Calu3 (cell line): Measurements from ENCODE around the gene FXN. TPM values are rescaled to one million over a fixed set of nuclear protein-coding genes. Genes with fewer than 3 reads are reported as not detected.

Experiments
- BruUV-seq: library from RNA; stranded (reverse); fragments of 400-500 nt; replicated peaks from 2 replicates; lab custom pipeline; 2021; lab: Mats Ljungman, UMichigan
- CTCF ChIA-PET: fragments of 300-600 bp; sonication (Branson Sonifier 250); formaldehyde crosslinking; loops from one replicate; lab custom pipeline; 2022; ENCODE audit warnings: antibody characterized with exemption; lab: Charles Lee
- DNase-seq: peaks from one replicate; pipeline ENCODE4 v3.0.0; 2022
- H3K27ac Mint-ChIP-seq: one replicate; pipeline ENCODE4 v1.8.0; 2022; ENCODE audit warnings: mixed read lengths; ENCODE audit not compliant: unreplicated experiment
- H3K27me3 Mint-ChIP-seq: one replicate; pipeline ENCODE4 v1.8.0; 2022; ENCODE audit warnings: mixed read lengths; ENCODE audit not compliant: unreplicated experiment
- H3K36me3 Mint-ChIP-seq: one replicate; pipeline ENCODE4 v1.8.0; 2022; ENCODE audit warnings: mild to moderate bottlenecking, moderate library complexity, mixed read lengths; ENCODE audit not compliant: insufficient read depth, unreplicated experiment
- H3K4me1 Mint-ChIP-seq: one replicate; pipeline ENCODE4 v1.8.0; 2022; ENCODE audit warnings: mild to moderate bottlenecking, low read depth, mixed read lengths; ENCODE audit not compliant: unreplicated experiment
- H3K4me3 Mint-ChIP-seq: one replicate; pipeline ENCODE4 v1.8.0; 2022; ENCODE audit warnings: mild to moderate bottlenecking, low read depth, moderate library complexity, mixed read lengths; ENCODE audit not compliant: unreplicated experiment
- H3K9me3 Mint-ChIP-seq: one replicate; pipeline ENCODE4 v1.8.0; 2022; ENCODE audit warnings: low read depth, mixed read lengths; ENCODE audit not compliant: unreplicated experiment
- CTCF ChIP-seq: fragments of 200-600 bp; IDR thresholded peaks from one replicate; pipeline ENCODE4 v1.8.0; 2022; ENCODE audit warnings: antibody characterized with exemption; ENCODE audit not compliant: unreplicated experiment
- intact Hi-C: fragments of 100-400 bp; cut with micrococcal nuclease; formaldehyde crosslinking; loops from one replicate; pipeline ENCODE4 v1.10.0; 2022; ENCODE audit not compliant: unreplicated experiment
- total RNA-seq: library from RNA; stranded (reverse); gene quantifications from 2 replicates; pipeline ENCODE4 v1.2.3, GENCODE V29; 2022

The FXN gene
- total RNA-seq, 1 experiment from 2014 or later = 12.9 TPM

- Mint-ChIP-seq H3K27me3 (no peaks in the 10 kb centered on the region), H3K4me3 (no peak overlapping the region), H3K36me3 (peaks cover 1% of the 10 kb centered on the region), H3K9me3 (no peaks in the 10 kb centered on the region), H3K27ac (no peak overlapping the region), H3K4me1 (peaks cover 39% of the 10 kb centered on the region)
- intact Hi-C loops = no loop called here
- CTCF ChIA-PET = no interaction called here
- no peak for TF ChIP-seq CTCF
- no peak for DNase-seq
- BruUV-seq = no TSS peak
Observed at GRCh38 chr9:69086769-69087168, 51.2 kb downstream of the FXN start.

- BruUV-seq = no TSS peak
- no peak for DNase-seq
- Mint-ChIP-seq H3K27ac (no peak overlapping the region), H3K4me3 (peak overlapping the region; percentile 35), H3K36me3 (peaks cover 5% of the 10 kb centered on the region), H3K27me3 (no peaks in the 10 kb centered on the region), H3K4me1 (peaks cover 58% of the 10 kb centered on the region), H3K9me3 (no peaks in the 10 kb centered on the region)
- intact Hi-C loops = no loop called here
- no peak for TF ChIP-seq CTCF
- CTCF ChIA-PET = no interaction called here
Observed at GRCh38 chr9:69089082-69089481, 53.5 kb downstream of the FXN start.

- intact Hi-C loops = no loop called here
- H3K36me3 Mint-ChIP-seq = peaks cover 5% of the 10 kb centered on the region
- H3K27me3 Mint-ChIP-seq = no peaks in the 10 kb centered on the region
- no peak for TF ChIP-seq CTCF
- no peaks in the 10 kb centered on the region for H3K9me3 Mint-ChIP-seq
- H3K4me3 Mint-ChIP-seq = peak overlapping the region; percentile 35
- peak overlapping the region; percentile 77 for H3K27ac Mint-ChIP-seq
- no TSS peak for BruUV-seq
- H3K4me1 Mint-ChIP-seq = peaks cover 62% of the 10 kb centered on the region
- DNase-seq = no peak
- CTCF ChIA-PET = interaction anchor here (1.0 kb wide), 1 partner anchor 16 kb away, joined by 4 read pairs; no protein-coding TSS in a partner anchor
Observed at GRCh38 chr9:69089491-69089890, 53.9 kb downstream of the FXN start.

- BruUV-seq = no TSS peak
- Mint-ChIP-seq H3K27ac (peak overlapping the region; percentile 77), H3K4me1 (peaks cover 64% of the 10 kb centered on the region), H3K36me3 (peaks cover 5% of the 10 kb centered on the region), H3K4me3 (no peak overlapping the region), H3K27me3 (no peaks in the 10 kb centered on the region), H3K9me3 (no peaks in the 10 kb centered on the region)
- no peak for DNase-seq
- intact Hi-C loops = loop anchor here (5.0 kb wide), 1 partner anchor 38 kb away; no protein-coding TSS in a partner anchor
- no peak for TF ChIP-seq CTCF
- CTCF ChIA-PET = interaction anchor here (1.0 kb wide), 1 partner anchor 15 kb away, joined by 4 read pairs; no protein-coding TSS in a partner anchor
Observed at GRCh38 chr9:69090140-69090750, 54.7 kb downstream of the FXN start.
